Purkinje cell (primary cell): ENCODE data around the gene C1QL2. TPM values are rescaled to one million over a fixed set of nuclear protein-coding genes. Genes with fewer than 3 reads are reported as not detected.

ENCODE experiments used
- polyA plus RNA-seq: library from polyadenylated mRNA; unstranded; fragments of >200 nt; fragmentation: Nextera tagmentation; gene quantifications from 2 replicates; pipeline ENCODE4 v1.2.1, GENCODE V29; 2014

C1QL2 gene
- not detected in 2 replicates for polyA plus RNA-seq

DNA sequence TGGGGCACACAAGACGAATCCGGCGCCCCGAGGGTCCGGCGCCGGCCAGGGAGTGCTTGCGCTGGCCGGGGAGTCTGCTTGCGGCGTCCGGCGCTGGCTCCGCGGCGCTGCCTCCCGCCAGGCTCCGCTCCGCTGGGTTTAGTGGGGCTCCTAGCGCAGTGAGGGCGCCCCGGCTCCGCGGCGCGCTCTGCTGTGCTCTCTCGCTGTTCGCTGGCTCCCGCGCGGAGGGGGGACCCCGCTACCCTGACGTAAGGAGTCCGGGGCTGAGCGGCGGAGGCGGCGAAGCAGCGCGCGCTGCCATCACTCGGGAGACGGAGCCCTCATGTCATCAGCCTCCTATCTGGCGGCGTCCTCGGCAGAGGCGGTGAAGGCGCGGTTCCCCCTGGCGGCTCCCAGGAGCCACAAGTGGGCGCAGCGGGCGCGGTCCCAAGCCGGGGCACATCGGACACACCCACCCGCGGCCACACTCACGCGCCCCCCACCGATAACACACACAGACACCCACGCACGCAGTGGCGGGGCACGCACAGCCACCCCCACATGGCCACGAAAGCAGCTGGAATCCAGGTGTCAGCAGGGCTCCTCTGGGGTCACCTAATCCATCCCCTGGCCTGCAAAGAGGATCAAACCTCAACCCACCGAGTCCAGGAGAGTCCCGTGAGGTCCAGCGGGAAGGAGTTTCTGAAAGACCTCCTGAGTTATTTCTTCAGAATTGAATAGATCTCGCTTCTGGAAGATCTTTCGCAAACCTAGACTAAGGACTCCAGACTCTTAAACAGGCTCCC, at the start of gene C1QL2:
Gene C1QL2 (minus strand): TSS at position 189 of the 785 bp plus-strand sequence. CDS start 482 bp downstream, outside the sequence.

Other genes with a start within 250 kb of the C1QL2 start
- not detected in 2 replicates for gene MARCO, start 216.6 kb downstream of the C1QL2 start, polyA plus RNA-seq
- gene STEAP3, start 65.1 kb upstream of the C1QL2 start, polyA plus RNA-seq = not detected in 2 replicates
- 47.8 and 68.0 TPM in 2 replicates for gene C2orf76, start 208.1 kb upstream of the C1QL2 start, polyA plus RNA-seq
- gene DBI, start 208.2 kb upstream of the C1QL2 start, polyA plus RNA-seq = 782 and 838 TPM in 2 replicates